Stomach (tissue), 9 donors: ENCODE data around the gene PLEKHA6. TPM values are rescaled to one million over a fixed set of nuclear protein-coding genes. Genes with fewer than 3 reads are reported as not detected.

Experiments
- DNase-seq, 2 donors: peaks; one replicate each; pipeline versions ENCODE4 v3.0.0 to v3.0.0-alpha.2; 2013 to 2019
- H3K27ac ChIP-seq, 5 donors: fragments of 200-600 bp in 4 of 5; sonication (generic) in 4 of 5; one replicate each; pipeline ENCODE4 v1.5.1; 2013 to 2019; ENCODE audit warnings: mild to moderate bottlenecking in 1 of 5, moderate library complexity in 1 of 5
- H3K27me3 ChIP-seq, 3 donors: fragments of 200-600 bp; sonication (generic); one replicate each; pipeline ENCODE4 v1.5.1; 2017 to 2019; ENCODE audit warnings: mixed run types in 1 of 3
- H3K36me3 ChIP-seq, 4 donors: fragments of 200-600 bp; sonication (generic); 1 replicate in 3 of 4; 2 replicates in 1 of 4; pipeline ENCODE4 v1.5.1; 2016 to 2019
- H3K4me1 ChIP-seq, 4 donors: fragments of 200-600 bp; sonication (generic); one replicate each; pipeline ENCODE4 v1.5.1; 2016 to 2019
- H3K4me3 ChIP-seq, 4 donors: fragments of 200-600 bp; sonication (generic) in 3 of 4; one replicate each; pipeline ENCODE4 v1.5.1; 2016 to 2019; ENCODE audit warnings: mild to moderate bottlenecking in 1 of 4
- H3K9me3 ChIP-seq, 4 donors: fragments of 200-600 bp; sonication (generic); one replicate each; pipeline ENCODE4 v1.5.1; 2016 to 2019
- CTCF ChIP-seq, 7 experiments: fragments of 450-650 bp in 4 of 7; fragments of 200-600 bp in 3 of 7; sonication (generic) in 3 of 7; IDR thresholded peaks; one replicate each; pipeline ENCODE4 v1.5.1; 2016 to 2019; ENCODE audit warnings: antibody characterized with exemption in 7 of 7, control low read depth in 2 of 7, mild to moderate bottlenecking in 1 of 7
- EP300 ChIP-seq: sonication (generic); formaldehyde crosslinking; IDR thresholded peaks from one replicate; pipeline ENCODE4 v1.6.1; 2017; ENCODE audit warnings: antibody characterized with exemption
- POLR2A ChIP-seq, 4 donors: fragments of 450-650 bp; IDR thresholded peaks; one replicate each; pipeline ENCODE4 v1.6.1; 2016; ENCODE audit warnings: antibody characterized with exemption in 4 of 4, control low read depth in 2 of 4, mild to moderate bottlenecking in 1 of 4, moderate library complexity in 1 of 4
- POLR2AphosphoS5 ChIP-seq, 3 donors: sonication (generic); formaldehyde crosslinking; IDR thresholded peaks; one replicate each; pipeline ENCODE4 v1.6.1; 2016; ENCODE audit warnings: antibody characterized with exemption in 3 of 3
- WGBS, 5 donors: extraction: QIAGEN DNeasy Blood & Tissue Kit in 3 of 5; methylation state at CpG; one replicate each; pipeline versions ENCODE4 v1.1.5 to v1.1.7; 2013 to 2018; 5-methylcytosine and 5-hydroxymethylcytosine counted together
- intact Hi-C: fragments of 100-400 bp; cut with DNase I; formaldehyde crosslinking; loops from one replicate; pipeline ENCODE4 v1.15.1; 2023; ENCODE audit warnings: low total_unique reads
- polyA plus RNA-seq, 3 donors: library from polyadenylated mRNA; stranded (reverse); fragments of 200-250 nt; gene quantifications; one replicate each; pipeline ENCODE4 v1.2.3, GENCODE V29; 2013
- total RNA-seq, 5 donors: library from RNA; depleted of rRNA; stranded (reverse); fragments of >200 nt; gene quantifications; one replicate each; pipeline versions ENCODE4 v1.1.0 to v1.2.3, GENCODE V29; 2014 to 2016
- donor health status: healthy with polysubstance abuse.
- donor health status: Bipolar disorder and iron deficiency.
- donor health status: healthy.

PLEKHA6 gene
- total and polyA plus RNA-seq, 8 donors = 6.4 to 97.9 (median 34.8) TPM

- WGBS, 5 donors = 57 to 71% (median 60%) methylated on average over 7 of the region's 7 CpGs
- Histone ChIP-seq H3K4me1 (peaks cover 4 to 23% (median 6%) of the 10 kb centered on the region in 4 donors), H3K9me3 (no peaks in the 10 kb centered on the region), H3K27ac (peak overlapping the region in 2 of 5 donors; percentile 17), H3K36me3 (peaks cover 22 to 78% (median 67%) of the 10 kb centered on the region in 4 donors), H3K4me3 (no peak overlapping the region), H3K27me3 (no peaks in the 10 kb centered on the region)
- TF ChIP-seq CTCF (IDR thresholded peaks at IDR 0.05) (no peak), POLR2AphosphoS5 (IDR thresholded peaks at IDR 0.05) (peak in 2 of 3 donors; percentile 51 to 52)
- peak in 1 of 2 donors; percentile 35 for DNase-seq
- intact Hi-C loops = no loop called here
Measured at GRCh38 chr1:204254031-204254661, 105.6 kb downstream of the PLEKHA6 start.

GRCh38 chr1:204251926-204252689 lies 107.6 kb downstream of the PLEKHA6 start:
- Histone ChIP-seq H3K4me3 (no peak overlapping the region), H3K27me3 (no peaks in the 10 kb centered on the region), H3K9me3 (no peaks in the 10 kb centered on the region), H3K36me3 (peaks cover 29 to 80% (median 68%) of the 10 kb centered on the region in 4 donors), H3K4me1 (peaks cover 0 to 19% (median 0%) of the 10 kb centered on the region in 4 donors), H3K27ac (no peak overlapping the region)
- TF ChIP-seq CTCF (IDR thresholded peaks at IDR 0.05) (no peak), POLR2AphosphoS5 (IDR thresholded peaks at IDR 0.05) (no peak), POLR2A (IDR thresholded peaks at IDR 0.05) (no peak), EP300 (no peak)
- intact Hi-C loops = no loop called here
- no peak for DNase-seq
- WGBS, 5 donors = 69 to 82% (median 74%) methylated on average over 6 of the region's 6 CpGs

GRCh38 chr1:204251286-204251685 lies 108.4 kb downstream of the PLEKHA6 start:
- TF ChIP-seq EP300 (no peak), POLR2A (IDR thresholded peaks at IDR 0.05) (no peak), CTCF (IDR thresholded peaks at IDR 0.05) (no peak), POLR2AphosphoS5 (IDR thresholded peaks at IDR 0.05) (no peak)
- no peaks in the 10 kb centered on the region for H3K9me3 ChIP-seq
- intact Hi-C loops = no loop called here
- DNase-seq = no peak
- no peak overlapping the region for H3K27ac ChIP-seq
- H3K4me1 ChIP-seq = peaks cover 0 to 19% (median 0%) of the 10 kb centered on the region in 4 donors
- H3K36me3 ChIP-seq = peaks cover 29 to 79% (median 67%) of the 10 kb centered on the region in 4 donors
- H3K4me3 ChIP-seq = no peak overlapping the region
- H3K27me3 ChIP-seq = no peaks in the 10 kb centered on the region
- WGBS, 5 donors = 86 to 95% (median 90%) methylated on average over 7 of the region's 7 CpGs

- peaks cover 32 to 79% (median 67%) of the 10 kb centered on the region in 4 donors for H3K36me3 ChIP-seq
- H3K4me1 ChIP-seq = peaks cover 0 to 16% (median 0%) of the 10 kb centered on the region in 4 donors
- intact Hi-C loops = no loop called here
- H3K4me3 ChIP-seq = no peak overlapping the region
- H3K27me3 ChIP-seq = no peaks in the 10 kb centered on the region
- no peak overlapping the region for H3K27ac ChIP-seq
- TF ChIP-seq POLR2AphosphoS5 (IDR thresholded peaks at IDR 0.05) (no peak), POLR2A (IDR thresholded peaks at IDR 0.05) (no peak), EP300 (no peak)
- H3K9me3 ChIP-seq = no peaks in the 10 kb centered on the region
- no peak for DNase-seq
- 69 to 80% (median 75%) methylated on average over 12 of the region's 12 CpGs for WGBS, 5 donors
Measured at GRCh38 chr1:204250428-204251030, 109.2 kb downstream of the PLEKHA6 start.
